Motor neuron (in vitro differentiated cells): ENCODE measurements around the gene FOXP3. TPM values are rescaled to one million over a fixed set of nuclear protein-coding genes. Genes with fewer than 3 reads are reported as not detected.
A peak's percentile ranks its signal among the peaks of the same experiment; 100 is the strongest.

ENCODE experiments used
- ATAC-seq, 8 experiments: fragments of 200-7000 bp; cut with Tn5 transposase; replicated peaks in 6 of 8; 2 replicates each; pipeline ENCODE4 v1.8.0; 2021; ENCODE audit warnings: mild to moderate bottlenecking in 8 of 8, moderate library complexity in 8 of 8
- H3K27ac ChIP-seq, 2 donors: fragments of 250-450 bp; sonication (Bioruptor Pico); 2 replicates each; pipeline ENCODE4 v1.9.0; 2021; ENCODE audit warnings: antibody characterized with exemption in 2 of 2, mild to moderate bottlenecking in 2 of 2, moderate library complexity in 1 of 2
- H3K4me1 ChIP-seq, 2 donors: fragments of 250-450 bp; sonication (Bioruptor Pico); replicated peaks in 1 of 2; 2 replicates each; pipeline ENCODE4 v1.6.1; 2021; ENCODE audit warnings: antibody characterized with exemption in 2 of 2, mild to moderate bottlenecking in 2 of 2, moderate library complexity in 1 of 2
- H3K4me3 ChIP-seq, 5 donors: fragments of 250-450 bp; sonication (Bioruptor Pico); 2 replicates each; pipeline ENCODE4 v1.9.0; 2021; ENCODE audit warnings: antibody characterized with exemption in 5 of 5, mild to moderate bottlenecking in 5 of 5, moderate library complexity in 4 of 5
- WGBS, 10 experiments: fragments of 450-650 bp; shearing (Covaris generic); methylation state at CpG; one replicate each; pipeline ENCODE4 v1.0.0; 2022; 5-methylcytosine and 5-hydroxymethylcytosine counted together
- in situ Hi-C, 9 experiments: fragments of 400-800 bp; cut with MboI; loops; one replicate each; pipeline ENCODE4 v1.15.0; 2021; ENCODE audit warnings: low sequenced_read_pairs in 9 of 9, low pct_unique_long_range_greater_than_20kb in 2 of 9; ENCODE audit not compliant: unreplicated experiment in 9 of 9
- total RNA-seq, 8 experiments: library from RNA; unstranded; fragments of 300-600 nt; gene quantifications; 2 replicates each; pipeline versions ENCODE4 v1.2.3 to v1.2.4, GENCODE V29; 2022

FOXP3 gene
- total RNA-seq, 8 experiments from 2014 or later = 0.11 to 0.84 (median 0.26) TPM

DNA sequence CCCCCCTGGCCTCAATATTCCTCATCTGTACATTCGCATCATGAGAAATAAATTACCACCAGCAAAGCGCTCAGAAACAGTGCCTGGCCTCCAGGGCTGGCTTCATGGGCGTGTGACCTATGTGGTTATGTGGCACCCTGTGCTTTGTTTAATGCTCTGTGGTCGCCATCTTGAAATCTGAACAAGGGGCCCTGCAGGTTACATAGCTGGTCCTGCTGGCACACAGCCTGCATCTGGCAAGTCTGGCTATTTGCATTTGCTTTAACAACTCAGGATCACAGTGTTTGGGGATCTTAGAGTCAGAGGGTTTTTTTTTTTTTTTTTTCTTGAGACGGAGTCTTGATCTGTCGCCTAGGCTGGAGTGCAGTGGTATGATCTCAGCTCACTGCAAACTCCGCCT is 9.9 kb downstream of the FOXP3 start:
- peak in 2 of 8 experiments; percentile 18 to 55 for ATAC-seq
- Histone ChIP-seq H3K4me3 (no peak overlapping the region), H3K27ac (no peak overlapping the region), H3K4me1 (no peaks in the 10 kb centered on the region)
- 20 to 80% (median 67%) methylated on average over 1 to 5 of the region's 7 CpGs; no CpG with 5 or more reads in 7 of the 10 experiments for WGBS, 10 experiments
- in situ Hi-C loops = no loop called here

DNA sequence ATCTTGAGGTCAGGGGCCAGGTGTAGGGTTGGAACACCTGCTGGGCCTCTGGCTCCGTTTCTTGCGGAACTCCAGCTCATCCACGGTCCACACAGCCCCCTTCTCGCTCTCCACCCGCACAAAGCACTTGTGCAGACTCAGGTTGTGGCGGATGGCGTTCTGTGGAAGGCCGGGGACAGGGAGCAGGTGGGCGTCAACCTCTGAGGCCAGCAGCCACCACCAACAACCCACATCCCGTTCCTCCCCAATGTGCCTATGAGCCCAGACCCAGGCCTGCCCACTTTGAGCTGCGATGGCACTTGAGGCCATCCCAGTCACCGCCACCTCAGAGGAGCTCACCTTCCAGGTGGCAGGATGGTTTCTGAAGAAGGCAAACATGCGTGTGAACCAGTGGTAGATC is 13.2 kb downstream of the FOXP3 start:
- no peaks in the 10 kb centered on the region for H3K4me1 ChIP-seq
- H3K27ac ChIP-seq = no peak overlapping the region
- H3K4me3 ChIP-seq = no peak overlapping the region
- in situ Hi-C loops = no loop called here
- WGBS, 10 experiments = 20 to 100% (median 30%) methylated on average over 1 to 8 of the region's 13 CpGs; no CpG with 5 or more reads in 7 of the 10 experiments
- no peak for ATAC-seq

DNA sequence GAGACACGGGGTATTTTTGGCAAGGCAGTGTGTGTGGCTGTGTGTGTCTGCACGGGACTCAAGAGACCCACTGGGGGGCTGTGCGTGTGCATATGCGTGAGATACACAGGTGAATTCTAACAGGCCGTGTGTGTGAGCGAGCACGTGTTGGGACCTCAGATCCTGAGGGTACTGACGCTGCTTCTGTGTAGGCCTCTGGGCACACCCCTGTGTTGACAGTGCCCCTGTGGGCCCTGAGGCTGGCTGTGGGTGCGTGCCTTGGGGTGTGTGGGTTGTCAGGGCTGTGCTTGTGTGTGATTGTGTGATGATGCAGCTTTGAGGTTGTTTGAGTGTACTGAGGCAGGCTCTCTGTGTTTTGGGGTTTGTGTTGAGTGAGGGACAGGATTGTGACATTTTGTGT is 13.9 kb downstream of the FOXP3 start:
- in situ Hi-C loops = no loop called here
- no peak overlapping the region for H3K4me3 ChIP-seq
- WGBS, 10 experiments = 47 to 95% methylated on average over 3 to 4 of the region's 9 CpGs; no CpG with 5 or more reads in 8 of the 10 experiments
- H3K27ac ChIP-seq = no peak overlapping the region
- ATAC-seq = no peak
- no peaks in the 10 kb centered on the region for H3K4me1 ChIP-seq

DNA sequence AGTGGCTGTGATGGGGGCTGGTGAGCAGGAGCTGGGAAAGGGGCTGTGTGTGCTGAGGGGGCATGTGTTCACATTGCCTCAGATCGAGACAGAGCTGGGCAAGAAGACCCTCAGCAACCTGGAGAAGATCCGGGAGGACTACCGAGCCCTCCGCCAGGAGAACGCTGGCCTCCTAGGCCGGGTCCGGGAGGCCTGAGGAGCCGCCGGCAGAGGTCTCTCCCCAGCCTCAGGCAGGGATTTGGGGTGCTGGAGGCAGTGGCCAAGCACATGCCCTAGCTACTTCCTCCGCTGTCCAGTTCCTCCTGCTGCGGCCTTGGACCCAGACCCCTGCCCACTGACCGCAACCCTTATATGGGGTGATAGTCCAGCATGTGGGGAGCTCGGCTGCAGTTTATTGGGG is 14.4 kb downstream of the FOXP3 start:
- in situ Hi-C loops = no loop called here
- Histone ChIP-seq H3K27ac (no peak overlapping the region), H3K4me1 (no peaks in the 10 kb centered on the region), H3K4me3 (no peak overlapping the region)
- no peak for ATAC-seq
- WGBS, 10 experiments = no CpG with 5 or more reads among the region's 13 CpGs

DNA sequence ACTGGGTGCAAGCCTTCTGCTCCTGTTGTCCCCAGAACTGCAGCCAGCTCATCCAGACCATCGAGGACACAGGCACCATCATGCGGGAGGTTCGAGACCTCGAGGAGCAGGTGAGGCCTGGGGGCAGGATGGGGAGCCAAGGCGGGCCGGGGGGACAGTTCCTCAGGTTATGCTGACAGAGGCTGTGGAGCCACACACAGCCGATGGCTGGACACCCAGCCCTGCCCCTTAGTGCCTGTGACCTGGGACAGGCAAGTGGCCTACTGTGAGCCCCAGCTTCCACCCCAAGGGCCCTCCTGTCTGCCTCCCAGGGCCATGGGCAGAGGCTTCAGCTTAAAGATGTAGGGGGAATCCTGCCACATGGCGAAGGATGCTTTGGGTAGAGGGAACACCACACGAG is 14.9 kb downstream of the FOXP3 start:
- Histone ChIP-seq H3K4me1 (no peaks in the 10 kb centered on the region), H3K4me3 (no peak overlapping the region), H3K27ac (no peak overlapping the region)
- in situ Hi-C loops = no loop called here
- no peak for ATAC-seq
- no CpG with 5 or more reads among the region's 9 CpGs for WGBS, 10 experiments

DNA sequence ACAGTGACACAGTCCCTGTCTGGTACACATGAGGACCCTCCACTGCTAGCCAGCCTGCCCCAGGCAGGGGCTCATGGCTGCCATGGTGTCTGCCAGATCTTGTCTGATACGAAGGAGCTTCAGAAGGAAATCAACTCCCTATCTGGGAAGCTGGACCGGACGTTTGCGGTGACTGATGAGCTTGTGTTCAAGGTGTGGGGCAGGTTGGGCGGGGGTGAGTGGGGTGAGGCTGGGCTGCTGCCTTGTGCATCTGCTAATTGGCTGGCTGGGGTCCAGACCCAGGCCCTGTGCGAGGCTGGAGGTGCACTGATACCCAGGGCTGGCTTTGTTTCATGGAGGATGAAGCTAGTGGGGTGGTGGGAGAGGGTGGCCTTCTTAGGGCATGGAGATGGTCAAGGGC is 15.4 kb downstream of the FOXP3 start:
- Histone ChIP-seq H3K4me1 (no peaks in the 10 kb centered on the region), H3K4me3 (no peak overlapping the region), H3K27ac (no peak overlapping the region)
- in situ Hi-C loops = no loop called here
- no peak for ATAC-seq
- no CpG with 5 or more reads among the region's 6 CpGs for WGBS, 10 experiments

DNA sequence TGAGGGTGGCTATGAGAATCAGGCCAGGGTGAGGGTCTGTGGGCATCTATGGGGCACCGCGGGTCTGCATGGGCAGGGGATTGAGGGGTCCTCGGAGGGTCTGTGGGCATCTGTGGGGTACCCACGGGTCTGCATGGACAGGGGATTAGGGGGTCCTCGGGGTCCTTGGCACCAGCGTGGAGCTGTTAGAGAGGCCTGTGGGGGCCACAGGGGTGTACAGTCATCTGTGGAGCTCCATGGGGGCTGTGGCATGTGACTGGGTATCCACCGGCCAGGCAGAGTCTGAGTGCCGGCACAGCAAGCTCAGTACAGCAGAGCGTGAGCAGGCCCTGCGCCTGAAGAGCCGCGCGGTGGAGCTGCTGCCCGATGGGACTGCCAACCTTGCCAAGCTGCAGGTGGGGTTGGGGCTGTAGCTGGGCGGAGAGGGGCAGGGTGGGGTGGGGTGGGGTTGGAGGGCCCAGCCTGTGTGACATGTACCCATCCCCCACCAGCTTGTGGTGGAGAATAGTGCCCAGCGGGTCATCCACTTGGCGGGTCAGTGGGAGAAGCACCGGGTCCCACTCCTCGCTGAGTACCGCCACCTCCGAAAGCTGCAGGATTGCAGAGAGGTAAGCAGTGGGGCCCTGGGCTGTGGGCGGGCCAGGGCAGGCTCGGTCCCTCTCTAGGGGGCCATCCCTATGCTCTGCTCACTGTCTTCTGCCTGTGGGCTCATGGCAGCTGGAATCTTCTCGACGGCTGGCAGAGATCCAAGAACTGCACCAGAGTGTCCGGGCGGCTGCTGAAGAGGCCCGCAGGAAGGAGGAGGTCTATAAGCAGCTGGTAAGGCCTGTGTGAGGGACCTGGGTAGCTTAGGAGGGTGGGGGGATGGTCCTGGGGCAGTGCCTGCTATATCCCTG is 16.3 kb downstream of the FOXP3 start:
- in situ Hi-C loops = no loop called here
- no peak for ATAC-seq

DNA sequence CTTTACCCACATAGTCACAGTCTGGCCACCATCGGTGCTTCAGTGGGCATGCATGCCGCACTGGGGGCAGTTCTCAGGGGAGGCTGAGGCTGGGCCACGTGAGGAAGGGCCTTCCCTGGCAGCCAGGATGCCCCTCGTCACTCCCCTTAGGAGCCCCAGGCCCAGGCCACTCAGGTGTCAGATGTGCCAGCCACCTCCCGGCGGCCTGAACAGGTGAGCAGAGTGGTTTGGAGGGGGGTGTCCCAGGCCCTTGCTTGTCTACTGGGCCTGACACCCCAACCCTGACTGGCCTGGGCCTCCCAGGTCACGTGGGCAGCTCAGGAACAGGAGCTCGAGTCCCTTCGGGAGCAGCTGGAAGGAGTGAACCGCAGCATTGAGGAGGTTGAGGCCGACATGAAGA is 17.2 kb downstream of the FOXP3 start:
- no CpG with 5 or more reads among the region's 11 CpGs for WGBS, 10 experiments
- H3K4me1 ChIP-seq = no peaks in the 10 kb centered on the region
- H3K4me3 ChIP-seq = no peak overlapping the region
- no peak overlapping the region for H3K27ac ChIP-seq
- in situ Hi-C loops = no loop called here
- no peak for ATAC-seq

More for the DNA sequence above, 16.3 kb downstream of the FOXP3 start:
- WGBS, 10 experiments = 100% methylated on average over 1 of the region's 28 CpGs; no CpG with 5 or more reads in 9 of the 10 experiments
- Histone ChIP-seq H3K27ac (no peak overlapping the region), H3K4me3 (no peak overlapping the region), H3K4me1 (no peaks in the 10 kb centered on the region)

DNA sequence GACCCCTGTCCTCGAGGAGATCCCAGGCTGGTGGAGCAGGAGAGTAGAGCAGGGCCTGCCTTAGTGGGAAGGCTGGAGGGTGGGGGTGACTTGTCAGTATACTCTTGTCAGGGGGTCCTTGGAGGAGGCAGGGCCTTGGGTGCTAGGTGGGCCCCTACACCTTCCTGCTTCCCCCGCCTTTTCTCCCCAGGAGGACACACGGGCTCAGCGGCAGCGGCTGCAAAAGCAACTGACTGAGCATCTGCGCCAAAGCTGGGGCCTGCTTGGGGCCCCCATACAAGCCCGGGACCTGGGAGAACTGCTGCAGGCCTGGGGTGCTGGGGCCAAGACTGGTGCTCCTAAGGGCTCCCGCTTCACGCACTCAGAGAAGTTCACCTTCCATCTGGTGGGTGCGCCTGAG is 18.0 kb downstream of the FOXP3 start:
- in situ Hi-C loops = no loop called here
- Histone ChIP-seq H3K4me3 (no peak overlapping the region), H3K4me1 (no peaks in the 10 kb centered on the region), H3K27ac (no peak overlapping the region)
- WGBS, 10 experiments = 40 to 70% methylated on average over 1 to 2 of the region's 10 CpGs; no CpG with 5 or more reads in 8 of the 10 experiments
- no peak for ATAC-seq

DNA sequence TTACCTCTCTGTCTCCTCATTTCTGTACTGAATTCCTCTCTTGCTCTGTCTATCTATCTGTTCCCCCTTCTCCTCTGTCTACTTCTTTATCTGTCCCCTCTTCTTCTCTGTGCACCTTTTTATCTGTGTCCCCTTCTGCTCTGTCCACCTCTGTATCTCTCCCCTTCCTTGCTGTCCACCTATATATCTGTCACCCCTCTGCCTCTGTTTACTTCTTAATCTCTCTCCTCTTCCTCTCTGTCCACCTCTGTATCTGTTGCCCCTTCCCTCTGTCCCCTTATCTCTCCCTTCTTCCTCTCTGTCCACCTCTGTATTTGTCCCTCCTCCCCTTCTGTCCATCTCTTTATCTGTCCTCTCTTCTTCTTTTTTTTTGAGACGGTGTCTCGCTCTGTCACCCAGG is 20.3 kb downstream of the FOXP3 start:
- in situ Hi-C loops = no loop called here
- Histone ChIP-seq H3K27ac (no peak overlapping the region), H3K4me3 (no peak overlapping the region), H3K4me1 (no peaks in the 10 kb centered on the region)
- no peak for ATAC-seq
- 80 to 100% (median 92%) methylated on average over 1 to 2 of the region's 2 CpGs; no CpG with 5 or more reads in 5 of the 10 experiments for WGBS, 10 experiments

DNA sequence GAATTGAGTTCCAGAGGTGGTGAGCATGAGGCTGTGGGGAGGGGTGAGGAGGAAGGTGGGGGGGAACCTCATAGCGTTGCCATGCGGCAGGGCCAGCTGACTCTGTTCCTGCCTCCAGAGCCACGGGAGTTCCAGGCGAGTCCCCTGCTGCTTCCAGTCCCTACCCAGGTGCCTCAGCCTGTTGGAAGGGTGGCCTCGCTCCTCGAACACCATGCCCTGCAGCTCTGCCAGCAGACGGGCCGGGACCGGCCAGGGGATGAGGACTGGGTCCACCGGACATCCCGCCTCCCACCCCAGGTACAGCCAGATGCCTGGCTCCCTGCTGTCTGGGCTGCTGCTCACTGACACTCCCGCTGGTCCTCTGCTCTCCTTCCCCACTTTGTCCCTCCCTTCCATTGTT is 21.3 kb downstream of the FOXP3 start:
- Histone ChIP-seq H3K4me3 (no peak overlapping the region), H3K4me1 (no peaks in the 10 kb centered on the region), H3K27ac (no peak overlapping the region)
- in situ Hi-C loops = no loop called here
- ATAC-seq = no peak
- WGBS, 10 experiments = 0 to 62% methylated on average over 1 to 5 of the region's 12 CpGs; no CpG with 5 or more reads in 8 of the 10 experiments

DNA sequence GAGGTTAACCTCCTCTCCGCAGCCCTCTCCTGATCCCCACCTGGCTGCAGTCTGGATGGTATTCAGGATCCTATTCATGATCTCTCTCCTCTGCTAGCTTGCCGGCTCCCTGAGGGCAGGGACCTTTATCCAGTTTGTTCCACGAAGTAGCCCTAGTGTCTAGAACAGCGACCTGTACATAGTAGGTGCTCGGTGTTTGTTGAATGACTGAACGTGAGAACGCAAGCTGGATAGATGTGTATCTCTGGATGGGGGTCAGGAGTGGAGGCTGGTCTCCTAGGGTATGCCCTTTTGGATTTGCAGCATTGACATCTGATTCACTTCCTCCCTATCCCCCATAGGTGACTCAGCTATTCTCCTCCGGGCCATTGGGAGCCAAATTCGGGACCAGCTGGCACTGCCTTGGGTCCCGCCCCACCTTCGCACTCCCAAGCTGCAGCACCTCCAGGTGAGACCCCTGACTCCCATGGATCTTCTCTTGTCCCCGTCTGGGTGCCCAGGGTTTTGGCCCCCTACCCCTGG is 21.9 kb downstream of the FOXP3 start:
- no peaks in the 10 kb centered on the region for H3K4me1 ChIP-seq
- no peak for ATAC-seq
- H3K27ac ChIP-seq = no peak overlapping the region
- no peak overlapping the region for H3K4me3 ChIP-seq
- 72 to 100% (median 93%) methylated on average over 1 to 3 of the region's 12 CpGs; no CpG with 5 or more reads in 6 of the 10 experiments for WGBS, 10 experiments
- in situ Hi-C loops = no loop called here

DNA sequence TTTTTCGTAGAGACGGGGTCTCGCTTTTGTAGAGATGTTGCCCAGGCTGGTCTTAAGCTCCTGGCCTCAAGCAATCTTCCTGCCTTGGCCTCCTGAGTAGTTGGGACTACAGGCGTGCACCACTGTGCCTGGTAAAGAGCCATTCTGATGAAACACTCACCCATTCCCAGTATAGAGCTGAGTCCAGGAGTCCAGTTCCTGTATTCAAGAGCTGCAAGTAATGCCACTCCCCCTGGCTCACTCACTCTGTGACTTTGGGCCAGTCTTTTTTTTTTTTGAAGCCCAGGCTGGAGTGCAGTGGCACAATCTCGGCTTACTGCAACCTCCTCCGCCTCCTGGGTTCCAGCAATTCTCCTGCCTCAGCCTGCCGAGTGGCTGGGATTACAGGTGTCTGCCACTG is 25.8 kb downstream of the FOXP3 start:
- H3K4me3 ChIP-seq = no peak overlapping the region
- peaks cover 0 to 4% of the 10 kb centered on the region in 2 donors for H3K4me1 ChIP-seq
- no peak overlapping the region for H3K27ac ChIP-seq
- ATAC-seq = no peak
- in situ Hi-C loops = no loop called here
- WGBS, 10 experiments = 55% methylated on average over 7 of the region's 7 CpGs; no CpG with 5 or more reads in 9 of the 10 experiments

DNA sequence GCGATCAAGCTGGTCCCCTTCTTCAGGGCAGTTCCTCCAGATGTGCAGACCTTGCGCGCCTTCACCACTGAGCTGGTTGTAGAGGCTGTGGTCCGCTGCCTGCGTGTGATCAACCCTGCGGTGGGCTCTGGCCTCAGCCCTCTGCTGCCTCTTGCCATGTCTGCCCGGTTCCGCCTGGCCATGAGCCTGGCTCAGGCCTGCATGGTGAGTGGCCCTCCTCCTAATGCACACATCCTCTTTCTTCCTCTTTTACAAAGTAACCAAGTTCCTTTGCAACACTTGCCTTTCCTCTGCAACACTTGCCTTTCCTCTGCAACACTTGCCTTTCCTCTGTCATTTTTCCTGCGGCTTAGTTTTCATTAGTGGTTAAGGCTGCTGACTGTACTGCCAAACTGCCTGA is 27.4 kb downstream of the FOXP3 start:
- in situ Hi-C loops = no loop called here
- ATAC-seq = no peak
- Histone ChIP-seq H3K4me1 (peaks cover 0 to 4% of the 10 kb centered on the region in 2 donors), H3K4me3 (no peak overlapping the region), H3K27ac (no peak overlapping the region)
- WGBS, 10 experiments = 61 to 100% (median 84%) methylated on average over 3 to 7 of the region's 9 CpGs; no CpG with 5 or more reads in 7 of the 10 experiments
